Measurements from ENCODE around the gene ZDHHC5.

DNA sequence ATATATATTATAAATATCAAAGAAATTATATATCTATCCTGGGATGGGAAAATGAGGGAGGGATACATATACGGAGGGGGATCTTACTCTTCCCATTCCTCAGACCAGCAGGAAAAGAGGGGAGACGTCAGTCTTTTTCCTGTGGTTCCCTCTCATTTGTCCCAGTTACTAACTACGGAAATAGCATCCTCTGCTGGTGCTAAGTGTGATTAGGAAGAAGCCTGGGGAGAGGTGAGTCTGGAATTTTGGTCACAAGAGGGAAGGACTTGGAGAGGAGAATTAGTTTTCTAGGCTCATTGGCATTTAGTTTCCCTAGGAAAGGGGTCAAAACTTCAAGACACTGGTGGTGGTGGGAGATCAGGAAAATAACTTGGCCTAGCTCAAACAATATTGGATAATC lies 32.5 kb downstream of the ZDHHC5 start:
- TF ChIP-seq, protein P1, sequence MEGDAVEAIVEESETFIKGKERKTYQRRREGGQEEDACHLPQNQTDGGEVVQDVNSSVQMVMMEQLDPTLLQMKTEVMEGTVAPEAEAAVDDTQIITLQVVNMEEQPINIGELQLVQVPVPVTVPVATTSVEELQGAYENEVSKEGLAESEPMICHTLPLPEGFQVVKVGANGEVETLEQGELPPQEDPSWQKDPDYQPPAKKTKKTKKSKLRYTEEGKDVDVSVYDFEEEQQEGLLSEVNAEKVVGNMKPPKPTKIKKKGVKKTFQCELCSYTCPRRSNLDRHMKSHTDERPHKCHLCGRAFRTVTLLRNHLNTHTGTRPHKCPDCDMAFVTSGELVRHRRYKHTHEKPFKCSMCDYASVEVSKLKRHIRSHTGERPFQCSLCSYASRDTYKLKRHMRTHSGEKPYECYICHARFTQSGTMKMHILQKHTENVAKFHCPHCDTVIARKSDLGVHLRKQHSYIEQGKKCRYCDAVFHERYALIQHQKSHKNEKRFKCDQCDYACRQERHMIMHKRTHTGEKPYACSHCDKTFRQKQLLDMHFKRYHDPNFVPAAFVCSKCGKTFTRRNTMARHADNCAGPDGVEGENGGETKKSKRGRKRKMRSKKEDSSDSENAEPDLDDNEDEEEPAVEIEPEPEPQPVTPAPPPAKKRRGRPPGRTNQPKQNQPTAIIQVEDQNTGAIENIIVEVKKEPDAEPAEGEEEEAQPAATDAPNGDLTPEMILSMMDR (IDR thresholded peaks at IDR 0.05) = no peak
- no peak for TF ChIP-seq POLR2A (IDR thresholded peaks at IDR 0.05)

Measured in esophagus squamous epithelium (tissue), 4 donors.